ENCODE data around the gene KPNA3. TPM values are rescaled to one million over a fixed set of nuclear protein-coding genes. Genes with fewer than 3 reads are reported as not detected.
A peak's percentile ranks its signal among the peaks of the same experiment; 100 is the strongest.

The KPNA3 gene
- total RNA-seq, 1 experiment from 2014 or later, result 14.4 TPM

GRCh38 chr13:49791711-49792549, 552 bp downstream of the KPNA3 start:
- peak overlapping the region; percentile 51 for H2AFZ ChIP-seq (ENCODE audit: low read length)
- intact Hi-C loops (cut with micrococcal nuclease), result loop anchor here (2.0 to 5.0 kb wide), 3 partner anchors 60 to 123 kb away; partner anchors contain the start of gene EBPL
- peak; percentile 19 for DNase-seq

GRCh38 chr13:49791315-49791710, 1.2 kb downstream of the KPNA3 start:
- BruUV-seq (replicated peaks), result TSS peak; percentile 55
- intact Hi-C loops (cut with micrococcal nuclease), result loop anchor here (2.0 to 5.0 kb wide), 2 partner anchors 59 to 123 kb away; no protein-coding TSS in a partner anchor
- Histone ChIP-seq H3K4me2 (ENCODE audit: low read length) (peak overlapping the region; percentile 93), H3K79me2 (ENCODE audit: low read length) (peaks cover 55% of the 10 kb centered on the region), H3F3A (ENCODE audit: low read length, unreplicated experiment) (no peaks in the 10 kb centered on the region), H2AFZ (ENCODE audit: low read length) (peak overlapping the region; percentile 51), H4K20me1 (ENCODE audit: low read length) (peaks cover 25% of the 10 kb centered on the region), H3K9me3 (ENCODE audit: low read length) (no peaks in the 10 kb centered on the region), H3K27me3 (ENCODE audit: low read length) (no peaks in the 10 kb centered on the region), H3K4me3 (ENCODE audit: low read length) (peak overlapping the region; percentile 80), H3K27ac (ENCODE audit: low read length) (no peak overlapping the region), H3K9ac (ENCODE audit: low read length) (peak overlapping the region; percentile 87), H3K4me1 (ENCODE audit: insufficient read depth, low read length) (peaks cover 18% of the 10 kb centered on the region), H3K9me2 (replicated peaks; ENCODE audit: low read length) (no peaks in the 10 kb centered on the region), H3K36me3 (ENCODE audit: low read depth, low read length) (no peaks in the 10 kb centered on the region)
- CTCF ChIA-PET, result interaction anchor here (0.6 kb wide), 2 partner anchors 109 to 142 kb away, joined by 3 to 5 read pairs; no protein-coding TSS in a partner anchor
- peak; percentile 14; the same call in 1 of the 2 replicates for ATAC-seq
- POLR2A ChIA-PET (ENCODE audit: unreplicated experiment), result no interaction called here
- DNase-seq, result peak; percentile 30
- peak; percentile 28; the same call in 1 of the 2 replicates for TF ChIP-seq CTCF (conservative IDR thresholded peaks at IDR 0.05; ENCODE audit: low read depth, low read length)
- TF ChIP-seq EZH2phosphoT487 (IDR thresholded peaks at IDR 0.05; ENCODE audit: borderline replicate concordance, low read length), result no peak
- TF ChIP-seq EZH2 (IDR thresholded peaks at IDR 0.05; ENCODE audit: low read length, unreplicated experiment), result no peak

More at GRCh38 chr13:49791711-49792549, 552 bp downstream of the KPNA3 start:
- Histone ChIP-seq H4K20me1 (ENCODE audit: low read length) (peaks cover 21% of the 10 kb centered on the region), H3K27me3 (ENCODE audit: low read length) (no peaks in the 10 kb centered on the region), H3K9me2 (replicated peaks; ENCODE audit: low read length) (no peaks in the 10 kb centered on the region), H3K4me2 (ENCODE audit: low read length) (peak overlapping the region; percentile 93), H3K9ac (ENCODE audit: low read length) (peak overlapping the region; percentile 87), H3K79me2 (ENCODE audit: low read length) (peaks cover 49% of the 10 kb centered on the region), H3K4me3 (ENCODE audit: low read length) (peak overlapping the region; percentile 80), H3K4me1 (ENCODE audit: insufficient read depth, low read length) (peaks cover 18% of the 10 kb centered on the region), H3F3A (ENCODE audit: low read length, unreplicated experiment) (no peaks in the 10 kb centered on the region), H3K27ac (ENCODE audit: low read length) (peak overlapping the region; percentile 91), H3K9me3 (ENCODE audit: low read length) (no peaks in the 10 kb centered on the region), H3K36me3 (ENCODE audit: low read depth, low read length) (no peaks in the 10 kb centered on the region)
- ChIA-PET POLR2A (ENCODE audit: unreplicated experiment) (interaction anchor here (0.6 kb wide), 1 partner anchor 182 kb away, joined by 5 read pairs; no protein-coding TSS in a partner anchor), CTCF (interaction anchor here (0.6 to 1.3 kb wide), 3 partner anchors 110 to 144 kb away, joined by 3 to 9 read pairs (median 5); partner anchors contain the start of gene SPRYD7)
- no peak for TF ChIP-seq CTCF (conservative IDR thresholded peaks at IDR 0.05; ENCODE audit: low read depth, low read length)
- TF ChIP-seq EZH2 (IDR thresholded peaks at IDR 0.05; ENCODE audit: low read length, unreplicated experiment), result no peak
- no peak for TF ChIP-seq EZH2phosphoT487 (IDR thresholded peaks at IDR 0.05; ENCODE audit: borderline replicate concordance, low read length)
- peak; percentile 16 for ATAC-seq
- no TSS peak for BruUV-seq (replicated peaks)
